GM04504 (cell line): ENCODE results near the gene TMED4.

Experiments
- DNase-seq: peaks from one replicate; pipeline ENCODE4 v3.0.0-alpha.2; 2012; ENCODE audit warnings: low read depth

TMED4 gene

GRCh38 chr7:44539669-44540506 lies 42.1 kb downstream of the TMED4 start:
- DNase-seq: no peak

GRCh38 chr7:44538798-44539668 lies 43.0 kb downstream of the TMED4 start:
- no peak for DNase-seq

GRCh38 chr7:44538093-44538797 lies 43.8 kb downstream of the TMED4 start:
- DNase-seq: no peak

DNA sequence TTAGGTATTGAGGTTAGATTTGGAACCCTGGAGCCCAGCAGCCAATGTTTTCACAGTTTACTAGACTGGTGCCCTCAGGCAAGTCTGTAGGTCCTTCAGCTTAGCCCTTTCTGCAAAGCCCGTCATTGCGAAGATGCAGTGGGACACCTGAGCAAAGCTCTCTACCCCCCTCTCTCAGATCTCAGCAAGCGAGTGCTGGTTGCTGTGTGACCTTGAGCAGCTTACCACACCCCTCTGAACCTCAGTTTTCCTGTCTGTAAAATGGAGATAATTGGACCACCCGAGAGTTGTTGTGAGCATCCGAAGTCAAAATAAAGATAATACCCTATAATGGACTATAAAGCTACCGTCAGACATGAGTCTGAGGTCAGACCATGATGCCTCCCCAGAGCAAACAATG lies 44.6 kb downstream of the TMED4 start:
- DNase-seq: no peak

GRCh38 chr7:44536090-44536489 lies 45.9 kb downstream of the TMED4 start:
- DNase-seq: no peak

DNA sequence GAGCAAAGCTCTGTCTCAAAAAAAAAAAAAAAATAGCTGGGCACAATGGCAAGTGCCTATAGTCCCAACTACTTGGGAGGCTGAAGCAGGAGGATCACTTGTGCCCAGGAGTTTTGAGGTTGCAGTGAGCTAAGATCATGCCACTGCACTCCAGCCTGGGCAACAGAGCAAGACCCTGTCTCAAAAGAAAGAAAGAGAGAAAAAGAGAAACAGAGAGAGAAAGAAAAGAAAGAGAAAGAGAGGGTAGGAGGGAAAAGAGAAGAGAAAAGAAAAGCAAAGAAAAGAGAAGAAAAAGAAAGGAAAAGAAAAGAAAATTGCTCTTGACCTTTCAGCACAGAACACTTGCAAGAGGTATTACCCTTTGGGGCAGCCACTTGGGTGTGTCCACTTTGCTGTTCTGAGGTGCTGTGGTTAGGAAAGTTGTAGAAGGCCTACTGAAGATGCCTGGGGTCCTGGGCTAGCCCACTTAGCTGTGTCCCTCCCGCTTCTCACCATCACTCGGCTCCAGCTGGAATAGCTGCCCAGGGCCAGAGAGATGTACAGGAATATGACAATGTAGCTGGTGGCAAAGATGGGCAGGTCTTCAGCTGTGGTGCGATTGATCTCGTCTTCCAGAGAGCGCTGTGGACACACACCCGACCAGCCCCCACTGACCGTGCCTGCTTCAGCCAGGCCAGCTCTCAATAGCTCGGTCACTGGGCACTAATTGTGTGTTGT lies 46.5 kb downstream of the TMED4 start:
- DNase-seq: no peak

DNA sequence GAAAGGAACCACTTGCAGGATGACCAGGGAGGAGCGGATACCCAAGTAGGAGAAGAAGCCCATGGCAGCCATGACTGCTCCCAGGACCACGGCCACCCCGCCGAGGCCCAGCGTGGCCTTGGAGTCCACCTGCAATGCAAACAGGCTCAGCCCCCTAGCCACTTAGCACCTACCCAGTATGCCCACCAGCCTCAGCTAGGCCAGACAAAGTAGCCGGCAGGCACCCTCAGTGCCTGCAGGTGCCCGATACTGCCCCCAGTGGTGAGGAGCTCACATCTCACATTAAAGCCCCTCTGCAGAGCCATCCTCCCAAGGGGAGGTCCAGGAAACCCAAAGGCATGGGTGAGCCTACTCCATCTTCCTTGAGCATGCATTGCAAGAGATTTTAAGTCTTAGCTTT lies 47.5 kb downstream of the TMED4 start:
- DNase-seq: no peak

- no peak for DNase-seq
These were observed 47.9 kb downstream of the TMED4 start for GRCh38 chr7:44534087-44534486.

DNA sequence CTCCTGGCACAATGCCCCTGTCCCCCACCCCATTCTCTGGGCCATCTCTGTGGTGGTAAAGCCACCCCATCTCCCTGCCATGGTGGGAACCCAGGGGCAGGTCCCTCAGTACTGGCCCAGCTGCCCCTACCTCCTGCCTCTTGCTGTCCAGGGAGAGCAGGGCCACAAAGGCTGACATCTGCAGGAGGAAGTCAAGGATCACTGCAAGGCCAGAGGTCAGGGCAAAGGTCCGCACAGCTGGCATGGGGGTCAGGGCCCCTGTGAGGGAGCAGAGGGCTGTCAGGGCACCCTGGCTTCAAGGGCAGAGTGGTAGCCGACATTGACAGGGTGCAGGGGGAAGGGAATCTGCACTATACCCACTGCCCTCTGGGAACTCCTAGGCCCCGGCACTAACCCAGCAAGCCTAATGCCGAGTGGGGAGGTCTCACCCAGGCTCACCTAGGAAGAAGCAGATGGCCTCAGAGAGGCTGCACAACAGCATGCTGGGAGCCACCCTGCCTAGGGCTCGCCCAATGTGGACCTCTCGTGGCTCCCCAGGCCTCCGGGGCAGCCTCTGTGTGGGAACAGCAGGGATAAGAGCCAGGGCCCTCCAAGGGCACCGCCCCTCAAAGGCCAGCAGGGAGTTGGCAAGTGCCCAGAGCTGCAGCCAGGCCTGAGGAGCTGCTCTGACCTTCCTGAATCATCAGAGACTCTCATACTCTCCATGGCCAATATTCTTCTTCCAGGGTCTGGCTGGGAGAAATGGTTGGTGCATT lies 48.6 kb downstream of the TMED4 start:
- DNase-seq: no peak

DNA sequence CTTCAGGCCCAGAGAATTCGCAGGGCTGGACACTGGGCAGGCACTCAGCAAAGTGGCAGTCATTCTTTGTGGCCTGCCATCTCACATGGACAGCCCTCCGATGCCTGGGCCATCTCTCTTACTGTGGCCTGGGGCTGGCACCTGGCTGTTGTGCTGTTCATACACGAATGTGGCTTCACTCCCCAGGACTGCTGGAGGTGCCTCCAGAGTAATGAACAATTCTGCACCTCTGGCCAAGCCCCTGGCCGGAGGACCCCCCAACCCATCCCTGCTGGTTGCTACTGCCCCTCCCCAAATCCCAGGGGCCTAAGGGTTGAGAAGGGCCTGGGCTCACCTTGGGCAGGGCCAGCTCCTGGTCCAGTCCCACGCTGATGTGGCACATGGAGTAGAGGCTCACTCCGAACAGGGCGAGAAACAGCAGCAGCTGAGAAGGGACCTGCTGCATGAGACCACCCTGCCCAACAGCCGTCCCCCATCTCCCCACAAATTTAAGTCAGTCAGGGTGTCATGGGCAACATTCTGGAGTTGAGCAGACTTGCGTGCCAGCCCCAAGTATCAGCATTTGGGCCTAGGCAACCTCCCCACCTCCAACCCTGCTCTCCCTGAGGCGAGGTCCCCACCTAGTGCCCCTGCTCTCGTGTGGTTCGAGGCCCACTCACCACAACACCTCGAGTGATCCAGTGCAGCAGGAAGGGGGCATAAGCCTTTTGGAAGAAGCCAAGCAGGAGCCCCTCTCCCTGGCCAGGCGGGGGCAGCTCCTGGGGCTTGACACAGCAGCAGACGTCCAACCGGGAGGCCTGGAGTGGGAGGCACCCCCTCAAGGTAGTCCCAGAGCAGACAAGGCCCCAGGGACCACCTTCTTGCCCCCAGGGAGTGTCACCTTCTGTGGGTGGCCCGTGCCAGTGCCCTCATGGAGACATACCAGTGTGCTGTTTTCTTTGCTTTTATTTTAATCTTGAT lies 50.3 kb downstream of the TMED4 start:
- DNase-seq: no peak

DNA sequence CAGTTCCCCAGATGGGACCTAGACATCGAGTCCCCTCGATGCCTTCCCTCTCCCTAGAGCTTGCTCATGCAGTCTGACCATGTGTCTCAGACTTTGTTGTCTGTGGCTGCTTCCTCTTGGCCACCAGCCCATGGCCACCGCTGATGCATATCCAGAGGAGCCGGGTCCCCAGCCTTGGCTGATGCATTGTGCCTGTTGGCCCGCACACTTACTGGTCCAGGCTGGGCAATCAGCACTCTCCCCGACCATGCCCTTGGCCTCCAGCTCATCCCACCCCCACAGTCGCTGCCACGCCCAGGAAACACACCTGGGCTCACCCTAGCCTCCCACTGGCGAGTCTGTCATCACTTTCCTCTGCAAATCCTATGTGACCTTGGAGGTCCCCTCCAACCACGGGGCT lies 51.0 kb downstream of the TMED4 start:
- no peak for DNase-seq
